NCI-H2029 treated with DMSO at 0.1 percent for 48 hours (cell line): ENCODE results near the gene TMEM176B.
"Not testable (repeated sequence)": the region's sequence is repeated elsewhere in the genome, so short reads cannot be mapped to it uniquely, and the experiment has no call there.

ENCODE experiments used
- DNase-seq: peaks from one replicate; lab custom pipeline; 2025; lab: John Stamatoyannopoulos, UW

Gene TMEM176B

GRCh38 chr7:150790416-150791075 lies 9.6 kb downstream of the TMEM176B start:
- DNase-seq = no peak

DNA sequence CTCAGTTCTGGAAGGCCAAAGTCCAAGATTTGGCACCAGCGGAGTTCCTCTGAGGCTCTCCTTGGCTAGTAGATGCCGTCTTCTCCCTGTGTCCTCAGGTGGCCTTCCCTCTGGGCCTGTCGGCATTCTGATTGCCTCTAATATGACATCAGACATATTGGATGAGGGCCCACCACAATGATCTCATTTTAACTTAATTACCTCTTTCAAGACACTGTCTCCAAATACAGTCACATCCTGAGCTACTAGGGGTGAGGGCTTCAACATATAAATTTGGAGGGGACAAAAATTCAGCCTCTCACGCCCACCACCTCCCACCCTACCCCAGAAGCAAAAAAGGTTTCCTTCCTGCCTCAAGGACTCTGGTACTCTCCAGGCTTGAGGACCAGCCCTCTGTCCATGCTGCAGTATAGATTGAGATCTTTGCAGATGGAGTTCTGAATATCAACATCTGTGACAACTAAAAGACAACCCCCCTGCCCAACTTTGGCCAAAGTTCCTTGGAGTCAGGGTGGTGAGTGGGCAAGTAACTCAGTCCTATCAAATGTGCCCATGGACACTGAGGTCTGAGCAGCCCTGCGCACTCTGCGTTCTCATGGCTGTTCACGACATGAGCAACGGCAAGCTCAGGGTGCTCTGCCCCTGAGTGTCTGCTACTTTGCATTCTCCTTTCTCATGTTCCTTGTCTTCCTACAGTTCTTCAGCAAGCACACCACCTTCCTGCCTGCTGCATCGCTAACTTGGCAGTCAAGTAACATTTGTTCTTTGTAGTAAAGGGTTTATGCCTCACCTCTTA lies 11.5 kb downstream of the TMEM176B start:
- DNase-seq = no peak

DNA sequence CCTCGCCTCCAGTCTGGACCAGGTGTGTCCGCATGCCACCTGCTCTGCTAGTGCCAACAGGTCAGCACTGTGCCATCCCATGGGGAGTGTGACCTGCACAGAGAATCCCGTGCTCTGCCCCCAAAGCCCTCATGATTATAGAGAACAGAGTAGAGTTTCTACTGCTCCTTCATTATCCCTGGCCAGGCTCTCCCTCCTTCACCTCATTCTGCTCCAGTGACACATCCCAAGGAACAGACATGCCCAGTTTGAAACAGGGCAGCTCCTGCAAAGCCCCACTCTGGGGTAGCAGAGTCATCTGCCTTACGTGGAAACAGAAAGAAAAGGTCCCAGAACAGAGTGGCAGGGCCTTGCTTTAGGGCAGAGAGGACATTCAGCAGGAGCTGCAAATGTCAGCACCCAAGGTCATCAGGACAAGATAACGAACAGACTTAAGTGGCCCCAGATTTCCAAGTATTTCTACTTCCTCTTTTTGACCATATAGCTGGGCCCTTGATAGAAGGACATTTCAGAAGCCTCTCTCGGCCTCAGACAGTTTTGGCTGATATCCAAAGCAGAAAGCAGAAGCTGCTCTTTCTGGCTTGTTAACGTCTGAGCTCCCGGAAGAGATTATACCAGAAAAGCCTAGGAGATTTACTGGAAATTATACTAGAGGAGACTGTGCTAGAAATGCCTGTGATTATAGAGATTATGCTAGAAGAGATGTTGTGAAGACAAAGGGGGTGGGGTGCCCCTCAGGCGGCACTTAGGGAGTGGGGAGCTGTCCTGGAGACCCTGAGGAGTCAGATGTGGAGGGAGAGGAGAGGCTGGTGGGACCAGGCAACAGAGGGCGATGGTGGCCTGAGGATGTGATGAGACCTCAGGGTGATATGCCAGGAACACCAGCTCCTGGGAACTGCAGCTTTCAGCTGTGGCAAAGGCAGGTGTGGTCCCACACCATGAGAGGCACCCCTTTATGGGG lies 12.6 kb downstream of the TMEM176B start:
- DNase-seq = peak; percentile 43

GRCh38 chr7:150784954-150785353 lies 15.2 kb downstream of the TMEM176B start:
- no peak for DNase-seq

- no peak for DNase-seq
Observed at GRCh38 chr7:150784120-150784736, 15.9 kb downstream of the TMEM176B start.

- no peak for DNase-seq
Observed at GRCh38 chr7:150781961-150782360, 18.2 kb downstream of the TMEM176B start.

DNA sequence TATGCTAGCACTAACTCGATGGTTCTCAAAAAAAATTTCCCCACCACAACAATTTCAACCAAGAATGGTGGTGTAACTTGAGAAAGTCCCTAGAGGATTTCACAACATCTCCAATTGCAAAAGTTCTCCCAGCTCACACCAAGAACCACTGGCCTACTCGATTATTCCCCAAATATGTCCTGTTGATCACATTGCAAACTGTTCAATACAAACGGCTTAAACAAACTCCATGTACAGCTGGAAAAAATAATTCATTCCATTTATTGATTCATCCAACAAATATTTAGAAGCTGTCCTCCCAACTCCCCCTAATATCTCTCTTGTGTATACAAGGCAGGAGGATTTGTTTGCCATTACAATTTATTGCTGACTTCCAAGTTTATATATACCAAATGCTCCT lies 19.1 kb downstream of the TMEM176B start:
- no peak for DNase-seq

DNA sequence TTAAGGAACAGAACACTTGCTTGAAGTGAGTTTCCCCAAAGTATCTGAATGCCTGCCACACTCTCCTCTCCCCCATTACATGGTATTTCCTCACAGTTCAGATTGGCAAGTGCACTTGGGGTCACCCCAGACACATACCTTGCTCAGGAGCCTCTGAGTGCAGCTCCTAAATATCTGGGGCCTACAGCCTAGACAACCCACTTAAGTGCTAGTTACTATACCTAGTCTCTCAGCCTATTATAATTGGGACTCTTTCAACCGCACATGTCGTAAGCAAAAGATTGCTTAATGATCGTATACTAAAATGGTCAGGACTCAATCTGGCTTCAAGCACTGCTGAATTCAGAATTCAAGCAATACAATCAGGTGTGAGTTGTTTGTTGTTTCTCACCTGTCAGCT lies 19.9 kb downstream of the TMEM176B start:
- no peak for DNase-seq

DNA sequence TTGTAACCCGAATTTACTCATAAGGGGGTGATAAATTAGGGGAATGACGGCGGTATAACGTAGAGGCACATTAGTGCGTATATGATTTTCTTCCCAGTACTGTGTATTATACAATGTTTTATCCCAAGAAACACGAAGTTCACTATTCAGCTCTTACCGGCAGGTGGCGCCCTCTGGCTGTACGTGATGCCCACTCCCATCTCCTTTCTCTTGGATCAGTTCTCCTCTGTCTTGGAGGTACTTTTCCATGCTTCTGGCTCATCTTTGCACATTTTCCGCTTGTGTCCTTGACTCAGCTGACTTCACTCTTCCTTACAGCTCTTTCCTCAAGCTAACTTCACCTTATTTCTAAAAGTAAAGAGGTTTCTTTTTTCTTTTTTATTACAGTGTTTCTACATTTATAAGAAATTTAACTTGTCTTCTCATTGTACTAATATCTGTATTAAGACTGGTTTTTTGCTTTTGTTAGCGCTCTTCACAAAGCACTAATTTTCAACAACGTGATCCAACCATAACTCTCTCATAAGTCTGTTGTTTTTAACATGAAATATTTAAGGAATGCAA lies 21.3 kb downstream of the TMEM176B start:
- peak; percentile 80 for DNase-seq

GRCh38 chr7:150778014-150778737 lies 22.0 kb downstream of the TMEM176B start:
- no peak for DNase-seq

GRCh38 chr7:150774131-150774530 lies 26.0 kb downstream of the TMEM176B start:
- DNase-seq = not testable (repeated sequence)

GRCh38 chr7:150769768-150770167 lies 30.4 kb downstream of the TMEM176B start:
- no peak for DNase-seq

DNA sequence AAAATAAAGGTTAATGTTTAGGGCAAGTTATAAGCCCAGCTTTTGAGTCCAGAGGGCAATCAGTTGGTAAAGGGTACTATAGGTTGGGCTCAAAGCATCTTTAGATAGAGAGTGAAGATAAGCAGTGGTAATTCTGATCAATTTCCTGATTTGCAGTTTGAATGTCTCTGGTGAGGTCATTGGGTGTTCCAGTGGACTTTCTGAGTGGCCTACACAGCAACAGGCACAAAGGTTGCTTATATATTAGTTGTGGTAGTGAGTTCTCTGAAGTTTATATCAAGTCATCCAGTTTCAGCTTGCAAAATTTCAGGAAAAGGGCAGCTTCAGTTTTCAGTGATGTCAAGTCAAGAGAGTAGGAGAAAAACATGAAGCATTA lies 33.8 kb downstream of the TMEM176B start:
- no peak for DNase-seq

- no peak for DNase-seq
Observed at GRCh38 chr7:150759479-150759878, 40.7 kb downstream of the TMEM176B start.

DNA sequence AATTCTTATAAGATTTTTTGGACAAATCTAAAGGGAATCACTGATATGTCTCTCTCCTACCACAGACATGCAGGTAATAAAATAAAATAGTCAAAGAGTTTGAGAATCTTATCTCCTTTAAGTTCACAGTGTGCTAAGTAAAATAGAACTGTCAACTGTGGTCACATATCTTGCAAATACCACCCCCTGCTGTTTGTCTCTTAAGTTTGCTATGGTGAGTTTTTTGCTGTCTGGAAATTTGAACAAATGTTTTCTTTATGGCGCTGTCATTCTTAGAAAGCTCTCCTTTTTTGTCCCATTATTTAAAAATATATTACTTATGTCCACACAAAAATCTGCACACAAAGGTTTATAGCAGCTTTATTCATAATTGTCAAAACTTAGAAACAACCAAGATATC lies 43.3 kb downstream of the TMEM176B start:
- DNase-seq = no peak

DNA sequence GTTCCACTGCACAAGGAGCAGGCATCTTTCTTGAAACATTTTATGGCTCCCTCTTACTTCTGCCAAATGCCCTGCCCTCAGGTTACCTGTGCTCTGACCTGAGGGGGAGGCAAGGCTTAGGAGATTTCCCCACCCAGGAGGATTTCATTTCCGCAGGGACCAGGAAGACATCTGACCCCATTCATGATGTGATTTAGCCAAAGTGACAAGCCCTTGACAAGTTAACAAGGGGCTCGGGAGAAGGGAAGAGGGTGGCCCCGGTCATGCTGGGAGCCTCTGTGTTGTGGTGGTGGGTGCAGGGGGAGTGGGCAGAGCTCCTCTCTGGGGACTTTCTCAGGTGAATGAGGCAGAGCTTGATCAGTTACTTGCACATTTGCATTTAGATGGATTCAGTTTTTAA lies 44.0 kb downstream of the TMEM176B start:
- no peak for DNase-seq

DNA sequence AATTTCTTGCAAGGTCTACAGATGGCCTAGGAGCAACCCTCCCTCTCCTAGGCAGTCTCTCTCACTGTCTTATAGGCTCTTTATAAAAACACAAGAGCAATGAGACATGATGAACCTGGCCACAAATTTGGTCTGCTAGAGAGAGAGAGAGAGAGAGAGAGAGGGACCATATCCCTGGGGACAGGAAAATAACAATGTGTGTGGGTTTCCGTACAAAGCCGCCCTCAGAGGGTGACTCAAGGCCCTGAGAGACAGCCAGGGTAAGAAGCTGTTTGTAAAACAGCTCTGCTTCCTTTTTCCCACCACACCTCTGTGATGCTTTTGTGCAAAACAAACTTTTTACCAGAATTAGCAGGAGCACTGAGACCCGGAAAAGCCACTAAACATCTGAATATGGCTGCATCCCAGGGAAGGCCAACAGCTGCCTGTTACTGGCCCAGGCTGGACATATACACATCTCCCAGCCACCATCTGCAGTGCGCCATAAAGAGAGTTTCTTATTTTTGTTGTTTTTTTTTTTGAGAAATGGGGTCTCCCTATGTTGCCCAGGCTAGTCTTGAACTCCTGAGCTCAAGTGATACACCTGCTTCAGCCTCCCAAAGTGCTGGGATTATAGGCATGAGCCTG lies 44.6 kb downstream of the TMEM176B start:
- DNase-seq = no peak

DNA sequence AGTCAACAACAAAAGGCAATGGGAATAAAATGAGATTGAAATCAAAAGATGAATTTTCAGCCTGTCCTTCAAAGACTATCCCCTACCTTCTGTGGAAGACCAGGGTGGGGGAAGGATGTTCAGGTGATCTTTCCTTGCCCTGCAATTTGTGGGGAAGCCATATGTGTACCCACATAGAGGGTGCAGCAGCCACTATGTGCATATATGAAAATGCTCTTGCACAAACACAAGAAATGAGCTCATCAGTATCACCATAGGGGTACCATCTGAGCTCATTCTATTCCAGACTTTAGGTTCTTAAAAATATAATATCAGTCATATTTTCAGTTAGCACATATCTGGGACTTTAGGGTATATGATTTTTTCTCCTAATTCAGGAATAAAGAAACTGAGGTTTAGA lies 45.2 kb downstream of the TMEM176B start:
- DNase-seq = no peak

DNA sequence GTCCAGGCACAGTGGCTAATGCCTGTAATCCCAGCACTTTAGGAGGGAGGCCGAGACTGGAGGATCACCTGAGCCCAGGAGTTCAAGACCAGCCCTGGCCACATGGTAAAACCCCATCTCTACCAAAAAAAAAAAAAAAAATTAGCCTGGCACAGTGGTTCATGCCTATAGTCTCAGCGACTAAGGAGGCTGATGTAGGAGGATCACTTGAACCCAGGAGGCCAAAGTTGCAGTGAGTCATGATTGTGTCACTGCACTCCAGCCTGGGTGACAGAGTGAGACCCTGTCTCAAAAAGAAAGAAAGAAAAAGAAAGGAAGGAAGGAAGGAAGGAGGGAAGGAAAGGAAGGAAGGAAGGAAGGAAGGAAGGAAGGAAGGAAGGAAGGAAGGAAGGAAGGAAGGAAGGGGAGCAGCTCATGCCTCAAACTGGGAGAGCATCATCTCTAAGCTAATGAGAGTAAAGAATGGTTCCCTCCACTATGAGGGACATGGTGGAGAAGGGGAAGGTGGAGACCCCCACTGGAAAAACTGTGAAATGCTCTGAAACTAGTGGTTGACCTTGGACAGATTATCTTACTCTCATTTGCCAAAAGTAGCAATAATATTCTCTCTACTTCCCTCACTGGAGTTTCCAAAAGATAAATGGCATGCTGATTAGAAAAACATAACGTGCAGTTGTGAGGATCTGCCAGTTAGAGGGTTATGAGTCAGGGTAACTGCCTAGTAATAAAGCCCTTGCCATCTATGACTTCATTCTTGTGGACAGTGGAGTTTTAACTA lies 46.1 kb downstream of the TMEM176B start:
- DNase-seq = no peak

DNA sequence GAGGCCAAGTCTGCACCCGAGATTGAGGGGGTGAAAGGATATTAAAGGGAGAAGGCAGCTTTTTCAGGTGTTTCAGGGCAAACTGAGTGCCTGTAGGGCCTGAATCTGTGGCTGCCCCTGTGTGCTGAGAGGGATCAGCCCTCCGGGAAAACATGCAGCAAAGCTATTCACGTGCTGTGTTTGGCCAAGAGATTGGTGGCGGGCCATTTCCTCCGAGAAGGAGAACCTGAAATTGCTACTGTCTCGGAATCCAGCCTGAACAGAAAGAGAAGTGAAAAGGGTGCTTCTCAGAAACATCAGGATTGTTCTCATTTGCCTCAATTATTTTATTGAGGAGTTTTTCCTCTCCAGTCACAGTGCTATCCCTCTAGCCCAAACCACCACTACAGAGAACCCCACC lies 46.9 kb downstream of the TMEM176B start:
- no peak for DNase-seq
